GM10248 (cell line): Measurements from ENCODE around the gene JPT2.

Source experiments
- CTCF ChIA-PET: fragments of 300-600 bp; sonication (Branson Sonifier 250); formaldehyde crosslinking; extraction: SDS; loops from one replicate; lab custom pipeline; 2021; ENCODE audit warnings: antibody characterized with exemption; lab: Yijun Ruan, JAX
- POLR2A ChIA-PET: fragments of 350-650 bp; sonication (Branson Sonifier 250); formaldehyde crosslinking; extraction: SDS; loops from one replicate; lab custom pipeline; 2020; ENCODE audit warnings: antibody characterized with exemption; lab: Yijun Ruan, JAX
- DNase-seq: peaks from one replicate; pipeline ENCODE4 v3.0.0; 2012; ENCODE audit errors: extremely low spot score
- TF ChIP-seq, protein P1 (sequence below): IDR thresholded peaks from 2 replicates; pipeline ENCODE4 v1.5.1; 2012; ENCODE audit warnings: mild to moderate bottlenecking, low read depth; ENCODE audit errors: extremely low read depth, missing control alignments, control extremely low read depth

JPT2 gene

GRCh38 chr16:1634541-1634940 is 43.5 kb upstream of the JPT2 start:
- POLR2A ChIA-PET: no interaction called here
- TF ChIP-seq, protein P1, sequence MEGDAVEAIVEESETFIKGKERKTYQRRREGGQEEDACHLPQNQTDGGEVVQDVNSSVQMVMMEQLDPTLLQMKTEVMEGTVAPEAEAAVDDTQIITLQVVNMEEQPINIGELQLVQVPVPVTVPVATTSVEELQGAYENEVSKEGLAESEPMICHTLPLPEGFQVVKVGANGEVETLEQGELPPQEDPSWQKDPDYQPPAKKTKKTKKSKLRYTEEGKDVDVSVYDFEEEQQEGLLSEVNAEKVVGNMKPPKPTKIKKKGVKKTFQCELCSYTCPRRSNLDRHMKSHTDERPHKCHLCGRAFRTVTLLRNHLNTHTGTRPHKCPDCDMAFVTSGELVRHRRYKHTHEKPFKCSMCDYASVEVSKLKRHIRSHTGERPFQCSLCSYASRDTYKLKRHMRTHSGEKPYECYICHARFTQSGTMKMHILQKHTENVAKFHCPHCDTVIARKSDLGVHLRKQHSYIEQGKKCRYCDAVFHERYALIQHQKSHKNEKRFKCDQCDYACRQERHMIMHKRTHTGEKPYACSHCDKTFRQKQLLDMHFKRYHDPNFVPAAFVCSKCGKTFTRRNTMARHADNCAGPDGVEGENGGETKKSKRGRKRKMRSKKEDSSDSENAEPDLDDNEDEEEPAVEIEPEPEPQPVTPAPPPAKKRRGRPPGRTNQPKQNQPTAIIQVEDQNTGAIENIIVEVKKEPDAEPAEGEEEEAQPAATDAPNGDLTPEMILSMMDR: no peak
- CTCF ChIA-PET: no interaction called here
- no peak for DNase-seq

GRCh38 chr16:1635070-1635469 is 43.0 kb upstream of the JPT2 start:
- POLR2A ChIA-PET: no interaction called here
- CTCF ChIA-PET: no interaction called here
- DNase-seq: no peak
- TF ChIP-seq, protein P1: no peak

GRCh38 chr16:1637526-1637925 is 40.6 kb upstream of the JPT2 start:
- ChIA-PET CTCF (no interaction called here), POLR2A (no interaction called here)
- TF ChIP-seq, protein P1: no peak
- no peak for DNase-seq

GRCh38 chr16:1638757-1639156 is 39.3 kb upstream of the JPT2 start:
- TF ChIP-seq, protein P1: no peak
- CTCF ChIA-PET: no interaction called here
- POLR2A ChIA-PET: no interaction called here
- DNase-seq: no peak

DNA sequence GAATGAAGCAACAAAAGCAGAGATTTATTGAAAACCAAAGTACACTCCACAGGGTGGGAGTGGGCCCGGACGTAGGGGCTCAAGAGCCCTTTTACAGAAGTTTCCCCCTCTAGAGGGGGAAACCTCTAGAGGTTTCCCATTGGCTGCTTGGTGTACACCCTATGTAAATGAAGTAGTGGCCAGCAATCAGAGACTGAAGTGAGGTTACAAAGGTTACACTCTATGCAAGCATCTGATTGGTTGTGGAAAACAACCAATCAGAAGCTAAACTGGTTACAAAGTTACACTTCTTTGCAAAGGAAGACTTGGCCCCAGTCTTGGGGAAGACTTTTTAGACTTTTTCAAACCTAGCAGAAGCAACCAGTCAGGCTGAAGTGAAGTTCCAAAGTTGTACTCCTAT is 38.8 kb upstream of the JPT2 start:
- ChIA-PET POLR2A (no interaction called here), CTCF (no interaction called here)
- TF ChIP-seq, protein P1: no peak
- DNase-seq: no peak

- no peak for DNase-seq
- TF ChIP-seq, protein P1: no peak
- POLR2A ChIA-PET: no interaction called here
- CTCF ChIA-PET: interaction anchor here (1.4 kb wide), 1 partner anchor 38 kb away, joined by 5 read pairs; the partner anchor contains the start of gene JPT2
Observed at GRCh38 chr16:1639860-1640259, 38.2 kb upstream of the JPT2 start.
